HL-60 (cell line): ENCODE data around the gene CLEC18A.
"Not testable (repeated sequence)": the region's sequence is repeated elsewhere in the genome, so short reads cannot be mapped to it uniquely, and the experiment has no call there.

ENCODE experiments used
- CTCF ChIP-seq: IDR thresholded peaks from one replicate; pipeline ENCODE4 v1.5.1; 2011; ENCODE audit warnings: low read length, control low read depth, inconsistent platforms; ENCODE audit not compliant: insufficient read depth
- GABPA ChIP-seq: IDR thresholded peaks from 2 replicates; pipeline ENCODE4 v1.6.1; 2012; ENCODE audit warnings: low read depth
- POLR2AphosphoS5 ChIP-seq: IDR thresholded peaks from 2 replicates; pipeline ENCODE4 v1.6.1; 2012; ENCODE audit warnings: low read depth
- REST ChIP-seq: IDR thresholded peaks from 2 replicates; pipeline ENCODE4 v1.6.1; 2012; ENCODE audit warnings: low read depth; ENCODE audit not compliant: insufficient replicate concordance

GRCh38 chr16:70012951-70013350, 61.8 kb downstream of the CLEC18A start:
- not testable (repeated sequence) for TF ChIP-seq REST, POLR2AphosphoS5, CTCF, GABPA
